LNCAP (cell line): ENCODE data around the gene EGFLAM.

Experiments
- CTCF ChIP-seq: fragments of 450-650 bp; IDR thresholded peaks from 2 replicates; pipeline ENCODE4 v1.5.1; 2017; ENCODE audit warnings: mild to moderate bottlenecking

The EGFLAM gene

GRCh38 chr5:38453921-38454320, 195.6 kb downstream of the EGFLAM start:
- TF ChIP-seq CTCF, result no peak

GRCh38 chr5:38455796-38456330, 197.5 kb downstream of the EGFLAM start:
- TF ChIP-seq CTCF, result no peak

GRCh38 chr5:38456657-38457399, 198.5 kb downstream of the EGFLAM start:
- no peak for TF ChIP-seq CTCF

GRCh38 chr5:38458174-38458573, 199.8 kb downstream of the EGFLAM start:
- TF ChIP-seq CTCF, result no peak

- no peak for TF ChIP-seq CTCF
These were observed 204.7 kb downstream of the EGFLAM start for GRCh38 chr5:38462976-38463633.

GRCh38 chr5:38463634-38464521, 205.5 kb downstream of the EGFLAM start:
- TF ChIP-seq CTCF, result no peak

GRCh38 chr5:38465061-38465460, 206.7 kb downstream of the EGFLAM start:
- no peak for TF ChIP-seq CTCF
